Keratinocyte (primary cell): ENCODE data around the gene PLAAT1.

Source experiments
- EZH2 ChIP-seq: IDR thresholded peaks from one replicate; pipeline ENCODE4 v1.6.1; 2012; ENCODE audit warnings: inconsistent platforms, mild to moderate bottlenecking, low read length, moderate library complexity
- TF ChIP-seq, protein P1 (sequence below), 3 experiments: IDR thresholded peaks in 1 of 3; conservative IDR thresholded peaks in 1 of 3; optimal IDR thresholded peaks in 1 of 3; 2 replicates in 2 of 3; 3 replicates in 1 of 3; pipeline versions ENCODE3 to v1.5.1; 2011; ENCODE audit warnings: low read length in 3 of 3, mild to moderate bottlenecking in 3 of 3, moderate library complexity in 2 of 3, control low read depth in 1 of 3, inconsistent platforms in 1 of 3; ENCODE audit not compliant: insufficient read depth in 2 of 3; ENCODE audit errors: extremely low read depth in 1 of 3

- TF ChIP-seq, protein P1, sequence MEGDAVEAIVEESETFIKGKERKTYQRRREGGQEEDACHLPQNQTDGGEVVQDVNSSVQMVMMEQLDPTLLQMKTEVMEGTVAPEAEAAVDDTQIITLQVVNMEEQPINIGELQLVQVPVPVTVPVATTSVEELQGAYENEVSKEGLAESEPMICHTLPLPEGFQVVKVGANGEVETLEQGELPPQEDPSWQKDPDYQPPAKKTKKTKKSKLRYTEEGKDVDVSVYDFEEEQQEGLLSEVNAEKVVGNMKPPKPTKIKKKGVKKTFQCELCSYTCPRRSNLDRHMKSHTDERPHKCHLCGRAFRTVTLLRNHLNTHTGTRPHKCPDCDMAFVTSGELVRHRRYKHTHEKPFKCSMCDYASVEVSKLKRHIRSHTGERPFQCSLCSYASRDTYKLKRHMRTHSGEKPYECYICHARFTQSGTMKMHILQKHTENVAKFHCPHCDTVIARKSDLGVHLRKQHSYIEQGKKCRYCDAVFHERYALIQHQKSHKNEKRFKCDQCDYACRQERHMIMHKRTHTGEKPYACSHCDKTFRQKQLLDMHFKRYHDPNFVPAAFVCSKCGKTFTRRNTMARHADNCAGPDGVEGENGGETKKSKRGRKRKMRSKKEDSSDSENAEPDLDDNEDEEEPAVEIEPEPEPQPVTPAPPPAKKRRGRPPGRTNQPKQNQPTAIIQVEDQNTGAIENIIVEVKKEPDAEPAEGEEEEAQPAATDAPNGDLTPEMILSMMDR (optimal IDR thresholded peaks at IDR 0.05 in 1 of 3, IDR thresholded peaks at IDR 0.05 in 1 of 3, conservative IDR thresholded peaks at IDR 0.05 in 1 of 3; ENCODE audit: extremely low read depth in 1 of 3, insufficient read depth in 2 of 3, low read length in 3 of 3): no peak
- no peak for TF ChIP-seq EZH2
Observed at GRCh38 chr3:193194371-193194770, 46.7 kb upstream of the PLAAT1 start.
